ENCODE results near the gene CATSPER4.

CATSPER4 gene

DNA sequence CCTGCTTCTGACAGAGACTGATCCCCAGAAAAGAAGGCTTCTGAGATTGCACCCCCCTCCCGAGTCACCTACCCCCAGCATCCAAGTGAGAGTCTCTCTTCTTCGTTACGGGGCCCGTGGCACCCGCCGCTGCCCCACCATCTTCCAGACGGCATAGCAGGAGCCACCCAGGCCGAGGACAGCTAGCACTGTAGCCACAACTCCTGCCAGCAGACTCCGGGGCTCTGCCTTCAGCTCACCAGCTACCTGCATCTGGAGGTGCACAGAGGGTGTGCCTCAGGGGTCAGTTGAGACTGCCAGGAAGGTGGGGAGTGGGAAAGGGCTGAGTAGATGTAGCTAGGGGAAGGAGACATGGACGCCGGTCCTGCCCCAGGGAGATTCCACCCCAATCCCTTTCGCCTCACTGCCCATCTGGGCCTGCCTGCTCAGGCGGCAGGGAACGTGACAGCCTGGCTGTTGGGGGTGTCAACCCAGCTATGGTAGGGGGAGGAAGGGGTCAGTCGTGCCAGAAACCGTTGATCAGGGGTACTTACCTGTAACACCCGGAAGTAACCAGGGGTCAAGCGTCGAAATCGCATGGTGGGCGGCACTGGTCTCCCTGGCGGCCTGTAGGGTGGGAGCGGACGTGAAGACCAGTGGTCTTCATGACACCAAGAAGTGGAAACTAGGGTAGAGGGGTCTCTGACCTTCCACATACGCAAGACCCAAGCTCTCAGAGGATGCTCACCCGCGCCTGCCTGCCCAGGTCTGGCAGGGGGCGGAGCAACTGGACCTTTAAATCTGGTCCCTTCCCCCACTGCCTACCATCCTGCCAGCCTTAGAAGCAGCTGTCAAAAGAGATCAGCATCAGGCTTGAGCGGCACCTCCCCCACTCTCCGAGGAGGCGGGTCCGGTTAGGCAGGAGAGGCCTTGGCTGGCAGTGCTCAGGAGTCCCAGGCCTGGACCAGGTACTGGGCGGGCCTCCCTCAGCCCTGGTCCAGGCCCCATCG is 19.0 kb upstream of the CATSPER4 start, which contains the start of gene ZNF593OS:
Gene ZNF593OS, minus strand, starts transcription at position 749 of the 989 bp plus-strand sequence. Its CDS starts 171 bp downstream, at position 578.
- H3K4me3 ChIP-seq (ENCODE audit: low read depth, low read length): peak within 1 kb of the TSS; percentile 91
- no peak for TF ChIP-seq CTCF (conservative IDR thresholded peaks at IDR 0.05; ENCODE audit: low read depth, low read length)
- no peak for DNase-seq (ENCODE audit: low read depth)

- TF ChIP-seq CTCF (conservative IDR thresholded peaks at IDR 0.05; ENCODE audit: low read depth, low read length): no peak
- H3K4me3 ChIP-seq (ENCODE audit: low read depth, low read length): no peak overlapping the region
- DNase-seq (ENCODE audit: low read depth): no peak
Observed at GRCh38 chr1:26175346-26175745, 15.1 kb upstream of the CATSPER4 start.

DNA sequence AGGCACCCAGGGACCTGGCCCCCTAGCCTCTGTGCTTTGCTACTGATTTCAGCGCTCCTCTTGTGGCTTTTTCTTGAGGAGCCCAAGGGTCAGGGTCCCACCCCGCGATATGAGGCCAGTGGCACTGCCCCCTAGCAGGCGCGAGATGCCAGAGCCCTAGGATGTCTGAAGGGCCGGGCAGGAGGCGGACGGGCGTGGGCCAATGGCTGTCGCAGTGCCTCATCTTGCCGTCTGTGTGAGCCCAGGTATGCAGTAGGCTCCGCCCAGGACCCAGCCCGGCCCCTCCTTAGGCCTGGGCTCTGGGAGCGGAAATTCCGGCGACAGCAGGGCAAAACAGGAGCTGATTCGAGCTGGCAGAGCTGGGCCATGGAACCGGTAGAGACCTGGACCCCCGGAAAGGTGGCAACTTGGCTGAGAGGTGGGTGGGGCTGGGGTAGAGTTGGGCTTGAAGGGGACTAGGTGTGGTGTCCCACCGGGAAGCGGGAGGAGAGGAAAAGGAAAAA is 13.2 kb upstream of the CATSPER4 start, which contains the start of gene CNKSR1:
Gene CNKSR1, plus strand, starts transcription at position 310 of the 503 bp plus-strand sequence. Its CDS starts 57 bp downstream, at position 367.
- TF ChIP-seq CTCF (conservative IDR thresholded peaks at IDR 0.05; ENCODE audit: low read depth, low read length): no peak
- no peak for DNase-seq (ENCODE audit: low read depth)
- no peak within 1 kb of the TSS for H3K4me3 ChIP-seq (ENCODE audit: low read depth, low read length)

DNA sequence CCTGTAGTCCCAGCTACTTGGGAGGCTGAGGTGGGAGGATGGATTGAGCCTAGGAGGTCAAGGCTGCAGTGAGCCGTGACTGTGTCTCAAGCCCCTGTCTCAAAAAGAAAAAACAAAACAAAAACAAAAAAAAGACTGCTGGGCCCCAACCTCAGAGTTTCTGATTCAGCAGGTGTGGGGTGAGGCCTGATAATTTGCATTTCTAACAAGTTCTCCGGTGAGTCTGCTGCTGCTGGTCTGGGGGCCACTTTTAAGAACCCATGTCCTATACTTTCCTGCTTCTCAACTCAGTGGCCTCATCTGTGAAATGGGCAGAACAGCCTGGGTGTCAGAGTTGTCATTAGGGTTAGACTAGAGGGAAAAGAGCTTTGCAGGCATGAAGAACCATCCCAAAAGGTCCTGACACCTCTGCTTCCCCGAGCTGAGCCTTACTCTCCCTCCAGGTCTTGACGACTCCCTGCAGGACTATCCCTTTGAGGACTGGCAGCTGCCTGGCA is 10.3 kb upstream of the CATSPER4 start:
- no peak overlapping the region for H3K4me3 ChIP-seq (ENCODE audit: low read depth, low read length)
- TF ChIP-seq CTCF (conservative IDR thresholded peaks at IDR 0.05; ENCODE audit: low read depth, low read length): no peak
- DNase-seq (ENCODE audit: low read depth): no peak

GRCh38 chr1:26181586-26182382 is 8.6 kb upstream of the CATSPER4 start:
- TF ChIP-seq CTCF (conservative IDR thresholded peaks at IDR 0.05; ENCODE audit: low read depth, low read length): no peak
- no peak for DNase-seq (ENCODE audit: low read depth)
- H3K4me3 ChIP-seq (ENCODE audit: low read depth, low read length): no peak overlapping the region

GRCh38 chr1:26182383-26182696 is 8.1 kb upstream of the CATSPER4 start:
- no peak for TF ChIP-seq CTCF (conservative IDR thresholded peaks at IDR 0.05; ENCODE audit: low read depth, low read length)
- no peak for DNase-seq (ENCODE audit: low read depth)

More at GRCh38 chr1:26182383-26182696, 8.1 kb upstream of the CATSPER4 start:
- no peak overlapping the region for H3K4me3 ChIP-seq (ENCODE audit: low read depth, low read length)
